ENCODE measurements around the gene MMP15.

DNA sequence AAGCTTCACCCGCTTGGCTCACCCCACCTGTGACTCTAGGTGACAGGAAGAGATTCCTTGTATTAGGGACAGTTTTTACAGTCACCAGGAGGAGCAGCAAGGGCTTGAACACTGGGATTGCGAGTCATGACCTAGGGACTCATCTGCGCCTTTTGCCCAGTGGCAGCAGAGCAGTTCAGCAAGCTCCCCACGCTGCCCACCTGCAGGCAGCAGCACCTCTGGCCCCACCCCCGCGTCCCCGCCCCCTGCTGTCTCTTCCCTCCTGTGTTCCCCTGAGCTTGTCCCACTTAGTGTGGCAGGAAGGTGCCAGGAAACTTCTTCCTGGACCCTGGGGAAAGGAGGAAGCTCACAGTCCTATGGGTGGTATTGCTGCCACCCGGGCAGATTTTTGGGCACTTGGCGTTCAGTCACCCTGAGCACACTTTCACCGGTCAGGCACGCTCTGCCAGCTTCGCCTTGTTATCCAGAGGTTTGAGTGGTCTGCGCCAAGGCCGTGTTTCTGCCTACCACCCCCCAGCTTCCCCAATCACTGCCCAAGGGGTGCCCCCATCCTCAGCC, 8.7 kb downstream of the MMP15 start:
- TF ChIP-seq, protein P1, sequence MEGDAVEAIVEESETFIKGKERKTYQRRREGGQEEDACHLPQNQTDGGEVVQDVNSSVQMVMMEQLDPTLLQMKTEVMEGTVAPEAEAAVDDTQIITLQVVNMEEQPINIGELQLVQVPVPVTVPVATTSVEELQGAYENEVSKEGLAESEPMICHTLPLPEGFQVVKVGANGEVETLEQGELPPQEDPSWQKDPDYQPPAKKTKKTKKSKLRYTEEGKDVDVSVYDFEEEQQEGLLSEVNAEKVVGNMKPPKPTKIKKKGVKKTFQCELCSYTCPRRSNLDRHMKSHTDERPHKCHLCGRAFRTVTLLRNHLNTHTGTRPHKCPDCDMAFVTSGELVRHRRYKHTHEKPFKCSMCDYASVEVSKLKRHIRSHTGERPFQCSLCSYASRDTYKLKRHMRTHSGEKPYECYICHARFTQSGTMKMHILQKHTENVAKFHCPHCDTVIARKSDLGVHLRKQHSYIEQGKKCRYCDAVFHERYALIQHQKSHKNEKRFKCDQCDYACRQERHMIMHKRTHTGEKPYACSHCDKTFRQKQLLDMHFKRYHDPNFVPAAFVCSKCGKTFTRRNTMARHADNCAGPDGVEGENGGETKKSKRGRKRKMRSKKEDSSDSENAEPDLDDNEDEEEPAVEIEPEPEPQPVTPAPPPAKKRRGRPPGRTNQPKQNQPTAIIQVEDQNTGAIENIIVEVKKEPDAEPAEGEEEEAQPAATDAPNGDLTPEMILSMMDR (IDR thresholded peaks at IDR 0.05): no peak
- TF ChIP-seq POLR2AphosphoS5 (IDR thresholded peaks at IDR 0.05): no peak
